ENCODE data around the gene CLIC1.
A peak's percentile ranks its signal among the peaks of the same experiment; 100 is the strongest.

Gene CLIC1

GRCh38 chr6:31741815-31742214, 5.5 kb upstream of the CLIC1 start:
- TF ChIP-seq ZFX (IDR thresholded peaks at IDR 0.05; ENCODE audit: borderline replicate concordance) (no peak), CTCF (IDR thresholded peaks at IDR 0.05) (no peak)
- H3K27ac ChIP-seq: peak overlapping the region; percentile 99

- no peak for TF ChIP-seq CTCF (IDR thresholded peaks at IDR 0.05)
- TF ChIP-seq ZFX (IDR thresholded peaks at IDR 0.05; ENCODE audit: borderline replicate concordance): no peak
- peak overlapping the region; percentile 99 for H3K27ac ChIP-seq
Measured at GRCh38 chr6:31740397-31741223, 4.3 kb upstream of the CLIC1 start.

GRCh38 chr6:31739639-31740396, 3.5 kb upstream of the CLIC1 start, which contains the start of gene MSH5:
Gene MSH5, plus strand, starts transcription at chr6:31740005. Its CDS starts 462 bp downstream, at chr6:31740467.
- peak within 1 kb of the TSS; percentile 99 for H3K27ac ChIP-seq
- TF ChIP-seq CTCF (IDR thresholded peaks at IDR 0.05) (no peak), ZFX (IDR thresholded peaks at IDR 0.05; ENCODE audit: borderline replicate concordance) (no peak)

- H3K27ac ChIP-seq: peak overlapping the region; percentile 99
- TF ChIP-seq ZFX (IDR thresholded peaks at IDR 0.05; ENCODE audit: borderline replicate concordance): no peak
- peak; percentile 59 for TF ChIP-seq CTCF (IDR thresholded peaks at IDR 0.05)
Measured at GRCh38 chr6:31737991-31738979, 2.0 kb upstream of the CLIC1 start.

- peak overlapping the region; percentile 99 for H3K27ac ChIP-seq
Measured at GRCh38 chr6:31737315-31737990, 1.1 kb upstream of the CLIC1 start.

More at GRCh38 chr6:31737315-31737990, 1.1 kb upstream of the CLIC1 start:
- TF ChIP-seq CTCF (IDR thresholded peaks at IDR 0.05): no peak
- no peak for TF ChIP-seq ZFX (IDR thresholded peaks at IDR 0.05; ENCODE audit: borderline replicate concordance)

Measured in 22Rv1 (cell line).